Inflammatory macrophage (primary cell): ENCODE data around the gene DUSP9.

ENCODE experiments used
- DNase-seq, 2 donors: peaks; one replicate each; pipeline ENCODE4 v3.0.0-alpha.2; 2020 to 2022

The DUSP9 gene

DNA sequence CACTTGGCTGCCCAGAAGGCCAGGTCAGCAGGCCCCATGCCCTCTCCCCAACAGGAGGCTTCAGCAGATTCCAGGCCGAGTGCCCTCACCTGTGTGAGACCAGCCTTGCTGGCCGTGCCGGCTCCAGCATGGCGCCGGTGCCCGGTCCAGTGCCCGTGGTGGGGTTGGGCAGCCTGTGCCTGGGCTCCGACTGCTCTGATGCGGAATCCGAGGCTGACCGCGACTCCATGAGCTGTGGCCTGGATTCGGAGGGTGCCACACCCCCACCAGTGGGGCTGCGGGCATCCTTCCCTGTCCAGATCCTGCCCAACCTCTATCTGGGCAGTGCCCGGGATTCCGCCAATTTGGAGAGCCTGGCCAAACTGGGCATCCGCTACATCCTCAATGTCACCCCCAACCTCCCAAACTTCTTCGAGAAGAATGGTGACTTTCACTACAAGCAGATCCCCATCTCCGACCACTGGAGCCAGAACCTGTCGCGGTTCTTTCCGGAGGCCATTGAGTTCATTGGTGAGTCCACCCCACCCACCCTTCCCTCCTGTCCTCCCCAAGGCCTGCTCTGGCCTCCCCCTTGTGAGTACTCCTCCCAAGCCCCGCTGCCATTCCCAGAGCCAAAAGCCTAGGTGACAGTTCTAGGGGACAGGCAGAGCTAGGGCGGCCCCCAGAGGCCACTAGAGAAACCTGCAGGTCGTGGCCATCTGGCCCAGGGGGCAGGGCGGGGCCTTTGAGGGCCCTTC lies 2.3 kb downstream of the DUSP9 start:
- peak; percentile 29 to 55 for DNase-seq

DNA sequence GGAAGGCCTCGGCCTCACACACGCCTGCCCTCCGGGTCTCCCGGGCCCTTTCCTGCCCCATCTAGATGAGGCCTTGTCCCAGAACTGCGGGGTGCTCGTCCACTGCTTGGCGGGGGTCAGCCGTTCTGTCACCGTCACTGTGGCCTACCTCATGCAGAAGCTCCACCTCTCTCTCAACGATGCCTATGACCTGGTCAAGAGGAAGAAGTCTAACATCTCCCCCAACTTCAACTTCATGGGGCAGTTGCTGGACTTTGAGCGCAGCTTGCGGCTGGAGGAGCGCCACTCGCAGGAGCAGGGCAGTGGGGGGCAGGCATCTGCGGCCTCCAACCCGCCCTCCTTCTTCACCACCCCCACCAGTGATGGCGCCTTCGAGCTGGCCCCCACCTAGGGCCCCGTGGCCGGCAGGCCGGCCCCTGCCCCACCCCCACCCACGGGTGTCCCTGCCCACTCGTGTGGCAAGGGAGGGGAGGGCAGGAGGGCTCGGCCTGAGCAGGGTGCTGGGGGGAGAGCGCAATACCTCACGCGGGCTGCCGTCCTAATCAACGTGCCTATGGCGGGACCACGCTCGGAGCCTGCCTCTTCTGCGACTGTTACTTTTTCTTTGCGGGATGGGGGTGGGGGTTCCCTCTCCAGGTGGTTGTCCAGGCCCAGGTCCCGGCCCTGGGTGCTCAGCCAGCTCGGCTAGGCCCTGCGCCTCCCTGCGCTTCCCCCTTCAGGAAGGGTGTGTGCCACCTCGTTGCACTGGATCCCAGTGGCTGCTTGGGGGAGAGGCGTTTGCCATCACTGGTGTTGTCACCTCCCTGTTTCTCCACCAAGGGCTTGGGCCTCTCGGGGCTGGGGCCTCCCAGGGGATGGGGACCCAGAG lies 3.1 kb downstream of the DUSP9 start:
- no peak for DNase-seq

DNA sequence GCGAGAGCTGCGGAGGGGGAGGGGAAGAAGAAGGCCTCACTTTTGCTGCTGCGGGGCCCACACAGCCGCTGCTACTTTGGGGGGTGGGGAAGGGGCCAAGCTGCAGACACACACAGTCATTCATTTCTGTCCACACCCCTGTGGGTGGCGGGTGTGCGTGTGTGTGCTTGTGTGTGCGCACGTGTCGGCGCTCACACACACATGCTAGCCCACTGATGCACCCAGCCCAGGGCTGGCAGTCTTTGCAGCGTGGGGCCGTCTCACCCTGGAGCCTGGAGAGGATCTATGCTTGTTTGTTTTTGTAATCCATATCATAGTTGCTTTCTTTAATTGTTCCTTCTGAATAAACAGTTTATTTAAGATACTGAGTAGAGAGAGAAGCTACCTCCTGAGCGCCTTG lies 4.0 kb downstream of the DUSP9 start:
- no peak for DNase-seq

DNA sequence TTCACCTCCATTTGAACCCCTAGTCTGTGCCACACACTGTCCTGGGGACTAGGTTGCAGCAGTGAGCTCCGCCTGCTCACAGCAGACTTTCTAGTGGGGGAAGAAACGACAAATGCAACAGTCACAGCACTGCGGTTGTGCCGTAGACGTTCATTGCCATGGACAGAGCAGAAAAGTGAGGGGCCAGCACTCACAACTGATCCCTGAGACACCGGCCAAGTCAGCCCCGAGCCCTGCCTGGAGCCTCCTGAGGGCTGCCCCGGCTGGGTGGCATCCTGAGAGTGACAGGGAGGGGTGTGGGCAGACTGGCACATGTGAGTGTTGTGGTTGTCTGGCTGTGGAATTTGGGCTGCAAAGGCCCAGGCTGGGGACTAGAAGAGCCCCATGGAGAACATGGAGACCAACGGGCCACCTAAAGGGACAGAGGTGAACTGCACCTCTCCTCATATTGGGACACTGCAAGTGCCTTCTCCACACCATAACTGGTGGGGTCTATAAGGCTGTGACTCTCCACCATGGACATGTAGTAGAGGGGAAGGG lies 4.6 kb downstream of the DUSP9 start:
- peak in 1 of 2 donors; percentile 8 for DNase-seq

DNA sequence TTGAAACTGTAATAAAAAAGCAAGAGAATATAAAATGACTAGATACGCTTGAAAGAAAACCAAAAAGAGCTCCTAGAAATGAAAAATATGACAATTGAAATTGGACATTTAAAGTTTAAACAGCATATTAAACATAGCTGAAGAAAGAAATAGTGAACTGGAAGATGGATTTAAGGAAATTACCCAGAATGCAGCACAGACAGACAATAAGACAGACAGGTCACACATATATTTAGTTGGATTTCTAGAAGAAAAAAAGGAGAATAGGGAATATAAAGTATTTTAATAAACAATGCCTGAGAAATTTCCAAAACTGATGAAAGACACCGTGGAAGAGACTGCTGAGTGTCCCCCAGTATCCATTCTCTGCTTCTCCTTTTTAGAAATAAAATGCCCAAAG lies 6.6 kb downstream of the DUSP9 start:
- DNase-seq = no peak

DNA sequence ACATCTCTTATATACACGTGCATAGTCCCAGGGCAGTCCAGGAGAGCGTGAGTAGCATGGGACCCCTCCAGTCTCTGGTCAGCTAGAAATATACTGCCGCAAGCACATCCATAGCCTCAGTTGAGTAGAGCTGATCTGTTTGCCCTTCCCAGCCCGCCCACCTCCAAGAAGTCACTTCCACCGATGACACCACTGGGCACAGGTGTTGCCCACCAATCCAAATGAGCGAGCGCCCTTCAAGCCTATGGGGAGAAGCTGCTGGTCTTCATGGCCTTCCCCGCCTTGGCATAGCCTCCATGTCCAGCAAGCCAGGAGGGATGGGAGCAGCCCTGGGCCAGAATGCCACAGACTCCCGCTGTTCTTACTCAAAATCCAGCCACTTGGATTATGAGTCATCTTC lies 10.2 kb downstream of the DUSP9 start:
- no peak for DNase-seq

DNA sequence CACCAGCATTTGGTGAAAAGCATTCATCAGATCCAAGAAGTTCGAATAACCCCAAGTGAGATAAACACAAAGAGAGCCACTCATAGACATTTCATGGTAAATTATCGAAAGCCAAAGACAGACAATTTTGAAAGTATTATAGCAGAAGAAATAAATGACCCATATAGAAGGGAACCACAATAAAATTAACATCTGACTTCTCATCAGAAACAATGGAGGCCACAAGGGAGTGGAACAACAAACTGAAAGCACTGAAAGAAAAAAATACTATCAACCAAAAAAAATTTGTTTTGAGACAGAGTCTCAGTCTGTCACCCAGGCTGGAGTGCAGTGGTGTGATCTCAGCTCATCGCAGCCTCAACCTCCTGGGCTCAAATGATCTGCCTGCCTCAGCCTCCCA lies 12.3 kb downstream of the DUSP9 start:
- no peak for DNase-seq

DNA sequence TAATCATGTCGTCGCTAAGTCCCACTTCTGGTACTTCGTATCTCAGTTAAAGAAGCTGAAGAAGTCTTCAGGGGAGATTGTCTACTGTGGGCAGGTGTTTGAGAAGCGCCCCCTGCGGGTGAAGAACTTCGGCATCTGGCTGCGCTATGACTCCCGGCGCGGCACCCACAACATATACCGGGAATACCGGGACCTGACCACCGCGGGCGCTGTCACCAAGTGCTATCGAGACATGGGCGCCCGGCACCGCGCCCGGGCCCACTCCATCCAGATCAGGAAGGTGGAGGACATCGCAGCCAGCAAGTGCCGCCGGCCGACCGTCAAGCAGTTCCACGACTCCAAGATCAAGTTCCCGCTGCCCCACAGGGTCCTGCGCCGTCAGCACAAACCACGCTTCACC lies 15.3 kb downstream of the DUSP9 start:
- peak; percentile 4 to 41 for DNase-seq

DNA sequence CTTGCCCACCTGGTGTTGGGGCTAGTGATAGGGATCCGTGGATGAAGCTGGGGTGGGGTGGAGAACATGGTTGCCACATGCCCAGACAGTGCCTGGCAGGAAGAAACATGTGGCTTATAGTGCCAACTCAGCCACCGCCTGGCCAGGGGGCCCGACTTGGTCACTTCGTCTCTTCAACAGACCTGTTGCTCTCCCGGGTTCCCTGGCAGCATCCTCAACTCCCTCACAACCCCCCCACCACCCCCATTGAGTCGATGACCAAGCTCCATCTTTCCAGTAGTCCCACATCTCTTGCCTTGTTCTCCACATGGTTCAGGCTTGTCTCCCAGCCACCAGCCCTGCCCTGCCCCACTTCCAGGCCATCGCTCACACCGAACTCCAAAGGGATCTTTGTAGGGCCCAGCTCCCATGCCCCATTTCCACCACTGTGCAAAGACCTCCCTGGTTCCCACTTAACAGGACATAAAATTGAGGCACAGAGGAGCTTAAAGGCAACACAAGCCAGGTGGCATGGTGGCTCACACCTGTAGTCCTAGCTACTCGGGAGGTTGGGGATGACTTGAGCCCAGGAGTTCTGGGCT lies 18.8 kb downstream of the DUSP9 start:
- DNase-seq = no peak

DNA sequence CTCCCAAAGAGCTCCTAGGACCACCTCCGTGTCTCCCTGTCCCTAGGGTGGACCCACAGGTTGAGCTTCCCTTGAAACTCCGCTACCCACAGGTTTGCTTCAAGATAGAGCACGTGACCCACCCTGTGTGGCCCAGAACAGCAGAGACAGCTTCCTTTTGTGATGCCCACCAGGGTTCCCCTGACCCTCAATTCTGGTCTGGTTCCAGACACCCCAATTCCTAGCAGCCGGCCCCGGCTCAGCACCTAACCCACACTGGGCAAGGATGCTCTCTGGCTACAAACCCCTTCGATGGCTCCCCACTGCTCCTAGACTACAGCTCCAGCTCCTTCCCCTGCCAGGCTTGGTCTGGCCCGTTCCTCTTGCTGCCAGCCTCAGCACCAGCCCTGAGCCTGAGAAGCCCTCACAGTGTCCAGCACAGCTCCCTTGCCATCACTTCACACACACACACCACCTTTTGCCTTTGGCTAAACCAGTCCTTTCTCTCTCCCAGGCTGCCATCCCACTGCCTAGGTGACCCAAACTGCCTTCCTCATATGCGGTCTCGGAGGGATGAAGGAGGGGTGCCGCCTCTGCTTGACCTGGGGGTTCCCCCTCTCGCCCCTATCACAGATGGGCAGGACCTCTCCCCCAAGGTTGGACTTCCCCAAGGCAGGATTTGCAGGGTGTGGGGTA lies 20.4 kb downstream of the DUSP9 start:
- no peak for DNase-seq

DNA sequence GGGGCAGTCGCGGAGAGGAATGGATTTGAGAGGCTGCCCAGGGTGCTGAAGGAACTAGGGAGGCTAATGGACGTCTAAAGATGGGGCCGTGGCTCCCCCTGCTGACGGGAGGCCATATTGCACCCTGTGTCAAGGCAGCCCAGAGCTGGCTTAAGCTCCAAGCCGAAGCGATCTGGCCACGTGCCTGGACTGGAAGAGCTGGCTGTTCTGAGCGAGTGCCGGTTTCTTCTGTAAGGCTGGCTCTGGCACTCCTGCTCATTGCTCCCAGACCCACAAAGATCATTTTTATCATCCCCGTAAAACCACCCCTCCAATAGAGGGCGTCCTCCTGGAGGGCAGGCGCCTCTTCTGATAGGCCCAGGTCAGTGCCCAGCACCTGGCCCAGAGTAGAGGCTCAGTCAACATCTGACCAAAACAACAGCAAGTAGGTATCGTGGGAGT lies 21.0 kb downstream of the DUSP9 start:
- peak; percentile 82 for DNase-seq

DNA sequence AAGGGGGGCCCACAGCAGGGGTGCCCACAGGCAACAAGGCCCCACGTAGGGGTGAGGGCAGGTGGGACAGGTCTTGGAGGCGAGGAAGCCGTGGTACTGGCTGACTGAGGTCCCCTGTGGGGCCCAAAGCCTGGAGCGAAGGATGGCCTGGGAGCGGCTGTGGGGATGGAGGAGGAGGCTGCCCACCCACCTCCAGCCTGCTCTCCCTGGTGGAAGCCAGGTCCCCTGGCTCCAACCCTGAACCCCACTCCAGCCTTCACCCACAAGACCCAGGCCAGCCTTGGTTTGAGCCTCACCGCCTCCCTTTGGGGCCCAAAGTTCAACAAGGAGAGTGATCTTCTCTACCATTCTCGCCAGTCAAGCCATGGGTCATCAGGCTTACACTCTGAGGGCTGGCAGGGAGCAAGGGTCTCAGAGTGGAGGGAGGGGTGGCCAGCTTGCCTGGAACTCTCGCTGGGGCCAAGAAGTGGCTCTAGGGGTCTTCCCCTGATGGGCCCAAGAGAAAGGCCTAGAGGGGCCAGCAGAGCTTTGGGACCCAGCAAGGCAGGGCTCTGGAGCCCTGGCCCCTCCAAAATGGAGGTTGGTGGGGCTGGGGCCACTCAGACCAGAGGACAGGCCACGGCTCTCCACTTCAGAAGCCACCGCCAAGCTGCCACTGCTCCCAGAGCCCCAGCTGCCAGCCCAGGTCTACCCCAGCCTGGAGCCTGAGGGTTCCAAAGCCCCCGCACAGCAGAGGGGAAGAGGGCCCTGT lies 21.6 kb downstream of the DUSP9 start:
- DNase-seq = no peak

DNA sequence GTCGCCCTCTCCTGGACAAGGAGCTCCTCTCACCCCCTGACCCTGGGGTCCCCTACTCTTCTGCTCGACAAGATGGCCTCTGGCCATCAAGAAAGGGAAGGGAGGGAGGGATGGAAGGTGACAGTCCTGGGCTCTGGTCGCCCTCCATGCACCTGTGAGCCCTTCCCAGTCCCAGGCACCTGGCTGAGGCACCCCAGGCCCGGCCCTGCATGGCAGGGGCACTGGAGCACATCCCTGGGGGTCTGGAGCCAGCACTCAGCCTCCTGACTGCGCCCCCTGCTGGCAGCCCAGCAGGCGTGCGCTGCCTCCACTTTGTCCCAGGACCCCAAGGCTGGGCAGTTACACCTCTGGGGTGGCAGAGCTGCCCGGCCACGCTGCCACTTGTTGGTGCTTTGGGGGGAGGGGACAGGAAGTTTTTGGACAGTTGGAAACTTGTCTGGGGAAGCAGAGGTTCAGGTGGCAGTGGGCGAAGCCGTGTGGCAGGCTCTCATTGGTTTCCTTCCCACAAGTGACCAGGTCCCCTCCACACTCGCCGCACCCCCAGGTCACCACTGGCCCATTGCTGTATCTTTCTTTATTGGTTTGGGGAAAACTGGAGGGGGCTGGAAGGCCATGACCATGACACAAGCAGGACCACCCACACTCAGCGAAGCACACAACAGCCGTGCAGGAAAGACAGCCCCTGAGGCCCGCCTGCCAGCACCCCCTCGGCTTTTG lies 22.3 kb downstream of the DUSP9 start:
- DNase-seq = no peak

DNA sequence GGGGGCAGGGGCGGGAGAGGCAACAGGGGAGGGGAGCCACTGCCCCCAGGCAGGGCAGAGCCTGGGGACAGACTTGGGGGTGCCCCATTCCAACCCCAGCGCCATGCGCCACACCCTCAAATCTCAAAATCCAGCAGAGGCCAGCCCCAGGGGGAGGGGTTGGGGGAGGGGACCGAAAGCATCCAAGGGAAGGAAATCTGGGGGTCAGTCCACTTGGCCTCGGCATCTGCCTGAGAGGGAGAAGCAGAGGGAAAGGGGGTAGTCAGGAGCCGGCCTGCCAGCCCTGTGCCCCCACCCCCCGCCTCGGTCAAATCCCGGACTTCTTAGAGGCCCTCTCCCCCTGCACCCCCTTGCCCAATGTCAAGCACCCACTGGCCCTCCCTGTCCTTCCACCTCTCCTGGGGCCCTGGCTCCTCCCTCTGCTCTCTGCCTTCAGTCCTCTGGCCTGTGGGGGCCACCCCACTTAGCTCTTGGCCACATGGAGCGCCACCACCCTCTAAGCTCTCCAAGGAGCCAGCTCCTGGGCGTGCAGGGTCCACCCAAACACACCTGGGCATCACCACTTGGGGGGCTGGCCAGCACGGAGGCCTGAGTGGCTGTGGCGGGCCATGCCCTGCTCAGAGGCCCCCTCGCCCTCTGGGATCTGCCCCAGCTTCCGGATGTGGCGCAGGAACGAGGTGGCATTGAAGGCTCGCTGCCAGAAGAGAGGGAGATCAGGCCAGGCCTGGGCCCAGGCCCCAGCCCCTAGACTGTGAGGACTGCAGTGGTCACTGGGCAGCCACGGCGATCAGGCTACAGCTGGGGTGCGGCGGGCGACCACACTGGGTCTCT lies 23.1 kb downstream of the DUSP9 start:
- DNase-seq = no peak

DNA sequence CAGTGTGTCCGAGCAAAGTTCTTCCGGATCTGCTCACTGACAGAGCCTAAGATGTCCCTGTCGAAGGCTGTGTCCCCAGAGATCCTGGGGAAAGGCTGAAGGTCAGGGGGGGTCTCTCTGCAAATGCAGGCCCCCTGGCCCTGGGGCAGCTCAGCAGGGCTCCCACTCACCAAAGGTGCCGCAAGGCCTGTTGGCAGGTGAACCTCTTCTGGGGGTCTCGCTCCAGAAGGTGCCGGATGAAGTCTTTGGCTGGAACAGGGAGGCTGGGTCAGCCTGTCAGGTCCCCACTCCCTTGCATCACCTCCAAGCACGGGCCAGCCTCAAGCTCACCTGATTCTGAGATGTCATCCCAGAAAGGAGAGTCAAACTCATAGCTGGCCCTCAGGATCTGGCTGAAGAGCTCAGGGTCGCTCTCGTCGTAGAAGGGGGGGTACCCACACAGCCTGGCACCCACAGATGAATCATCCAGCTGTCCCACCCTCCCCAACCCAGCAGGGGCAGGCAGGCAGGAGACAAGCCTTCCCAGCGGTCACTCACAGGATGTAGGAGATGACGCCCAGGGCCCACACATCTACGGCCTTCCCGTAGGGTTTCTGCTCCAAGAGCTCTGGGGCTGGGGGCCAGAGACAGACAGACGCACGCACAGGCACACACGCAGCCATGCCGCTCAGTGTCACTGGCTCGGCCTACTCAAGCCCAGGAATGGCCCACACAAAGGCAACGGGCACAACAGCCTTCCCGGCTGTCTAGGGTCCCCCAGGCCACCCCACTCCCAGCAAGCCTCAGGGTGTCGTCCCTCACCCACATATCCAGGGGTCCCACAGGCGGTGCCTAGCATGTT lies 24.0 kb downstream of the DUSP9 start:
- DNase-seq = no peak

DNA sequence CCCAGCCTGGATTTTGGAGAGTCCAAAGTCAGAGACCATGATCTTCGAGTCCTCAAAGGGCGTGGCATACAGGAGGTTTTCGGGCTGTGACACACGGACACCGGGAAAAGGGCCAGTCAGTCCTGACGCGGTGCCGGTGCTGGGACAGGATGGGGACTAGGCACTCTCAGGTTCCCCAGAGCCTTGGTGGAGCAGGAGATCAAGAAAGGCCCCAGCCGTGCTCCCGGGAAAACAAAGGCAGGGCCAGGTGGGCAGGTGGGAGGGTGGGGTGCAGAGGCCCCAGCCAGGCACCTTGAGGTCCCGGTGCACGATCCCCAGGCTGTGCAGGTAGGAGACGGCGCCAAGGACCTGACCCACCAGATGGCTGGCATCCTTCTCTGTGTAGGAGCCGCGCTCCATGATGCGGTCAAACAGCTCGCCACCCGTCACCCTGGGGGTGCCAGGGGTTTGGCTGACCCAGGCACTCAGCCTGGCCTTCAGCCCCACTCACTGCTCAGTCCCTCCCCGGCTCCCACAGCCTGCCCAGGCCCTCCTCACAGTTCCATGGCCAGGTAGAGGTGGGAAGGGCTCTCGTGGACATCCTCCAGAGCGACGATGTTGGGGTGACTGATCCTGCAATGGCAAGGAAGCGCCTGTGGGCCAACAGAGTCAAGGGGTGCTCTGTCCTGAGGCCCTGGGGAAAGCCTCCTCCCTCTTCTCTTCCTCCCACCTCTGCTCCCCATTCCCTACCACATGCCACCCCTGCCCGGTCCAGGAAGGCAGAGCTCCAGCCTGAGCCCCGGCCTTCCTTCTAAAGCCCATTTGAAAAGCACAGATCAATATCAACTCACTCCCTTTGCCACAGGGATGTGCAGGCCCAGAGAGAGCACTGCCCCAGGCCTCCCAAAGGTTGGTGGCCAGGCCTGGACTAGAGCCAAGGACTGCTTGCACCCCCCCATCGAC lies 24.9 kb downstream of the DUSP9 start:
- DNase-seq = no peak

DNA sequence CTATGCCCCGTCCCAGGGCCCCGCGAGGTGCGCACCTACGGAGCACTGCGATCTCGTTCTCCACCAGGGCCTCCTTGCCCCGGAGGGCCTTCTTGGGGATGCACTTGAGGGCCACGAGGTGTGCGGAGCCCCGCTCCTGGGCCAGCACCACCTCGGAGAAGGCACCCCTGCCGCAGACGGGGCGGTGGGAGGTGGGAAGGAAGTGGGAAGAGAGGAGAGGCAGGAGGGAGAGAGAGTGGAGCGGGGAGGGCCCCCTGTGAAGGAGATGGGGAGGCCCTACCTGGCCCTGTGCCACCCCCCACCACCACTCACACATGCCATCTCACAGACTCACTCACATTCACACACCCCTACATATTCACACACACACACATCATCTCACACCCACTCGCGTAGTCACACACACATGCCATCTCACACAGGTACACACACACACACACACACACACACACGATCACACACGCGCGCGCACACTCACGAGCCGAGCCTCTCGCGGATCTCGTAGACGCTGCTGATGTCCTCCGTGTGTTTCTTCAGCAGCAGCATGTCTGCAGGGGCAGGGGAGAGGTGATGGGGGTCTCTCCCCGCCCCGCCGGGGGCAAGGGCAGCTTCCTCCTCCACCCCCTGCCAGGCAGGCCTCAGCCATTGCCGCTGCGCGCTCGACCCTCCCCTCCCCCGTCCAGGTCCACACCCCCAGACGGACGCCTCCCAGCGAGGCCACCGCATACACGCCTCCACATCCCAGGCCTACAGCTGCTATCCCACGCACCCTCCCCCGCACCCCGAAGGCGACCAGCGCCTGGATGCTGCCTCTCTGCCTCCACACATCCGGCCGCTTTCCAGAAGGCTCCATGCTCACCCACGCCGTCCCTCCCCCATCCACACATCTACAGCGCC lies 25.8 kb downstream of the DUSP9 start:
- no peak for DNase-seq
